Fibroblast of mammary gland (primary cell): ENCODE measurements around the gene DNM3.

Source experiments
- DNase-seq: peaks from one replicate; pipeline ENCODE4 v3.0.0-alpha.2; 2010; ENCODE audit warnings: low read depth
- H3K4me3 ChIP-seq: 2 replicates; pipeline ENCODE4 v1.5.1; 2011; ENCODE audit warnings: low read depth, mild to moderate bottlenecking, low read length, moderate library complexity; ENCODE audit not compliant: control insufficient read depth
- TF ChIP-seq, protein P1 (sequence below): conservative IDR thresholded peaks from 2 replicates; pipeline ENCODE4 v1.5.1; 2011; ENCODE audit warnings: low read depth, low read length, inconsistent platforms; ENCODE audit not compliant: control insufficient read depth, insufficient read depth

Gene DNM3

DNA sequence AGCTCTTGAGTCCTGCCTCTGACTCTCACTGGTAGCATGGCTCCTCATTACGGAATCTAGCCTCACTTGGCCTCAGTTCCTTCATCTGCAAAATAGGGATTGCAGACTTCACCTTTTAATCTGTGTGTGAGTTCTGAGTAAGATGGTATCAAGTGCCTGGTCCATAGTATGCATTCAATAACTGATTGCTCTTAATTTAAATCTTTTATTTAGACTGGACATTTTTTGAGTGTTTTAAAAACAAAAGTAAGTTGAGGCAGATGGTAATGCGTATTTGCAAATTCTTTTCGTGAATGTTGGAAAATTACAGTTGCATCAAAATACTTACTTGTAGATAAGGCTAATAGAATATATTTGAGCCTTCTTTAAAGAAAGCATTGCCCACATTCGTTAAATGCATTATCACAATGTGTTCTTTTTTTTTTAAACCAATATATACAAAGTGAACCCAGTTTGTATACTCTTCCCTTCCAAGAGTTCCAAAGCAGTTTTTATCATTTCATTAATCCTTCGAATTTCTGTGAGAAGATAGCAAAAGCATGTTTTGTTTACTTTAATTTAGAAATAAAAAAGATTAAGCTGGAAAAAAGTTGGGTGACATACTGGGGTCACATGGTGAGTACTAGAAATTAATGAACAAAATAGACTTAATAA is 8.1 kb downstream of the DNM3 start:
- no peak overlapping the region for H3K4me3 ChIP-seq
- TF ChIP-seq, protein P1, sequence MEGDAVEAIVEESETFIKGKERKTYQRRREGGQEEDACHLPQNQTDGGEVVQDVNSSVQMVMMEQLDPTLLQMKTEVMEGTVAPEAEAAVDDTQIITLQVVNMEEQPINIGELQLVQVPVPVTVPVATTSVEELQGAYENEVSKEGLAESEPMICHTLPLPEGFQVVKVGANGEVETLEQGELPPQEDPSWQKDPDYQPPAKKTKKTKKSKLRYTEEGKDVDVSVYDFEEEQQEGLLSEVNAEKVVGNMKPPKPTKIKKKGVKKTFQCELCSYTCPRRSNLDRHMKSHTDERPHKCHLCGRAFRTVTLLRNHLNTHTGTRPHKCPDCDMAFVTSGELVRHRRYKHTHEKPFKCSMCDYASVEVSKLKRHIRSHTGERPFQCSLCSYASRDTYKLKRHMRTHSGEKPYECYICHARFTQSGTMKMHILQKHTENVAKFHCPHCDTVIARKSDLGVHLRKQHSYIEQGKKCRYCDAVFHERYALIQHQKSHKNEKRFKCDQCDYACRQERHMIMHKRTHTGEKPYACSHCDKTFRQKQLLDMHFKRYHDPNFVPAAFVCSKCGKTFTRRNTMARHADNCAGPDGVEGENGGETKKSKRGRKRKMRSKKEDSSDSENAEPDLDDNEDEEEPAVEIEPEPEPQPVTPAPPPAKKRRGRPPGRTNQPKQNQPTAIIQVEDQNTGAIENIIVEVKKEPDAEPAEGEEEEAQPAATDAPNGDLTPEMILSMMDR = no peak
- no peak for DNase-seq

DNA sequence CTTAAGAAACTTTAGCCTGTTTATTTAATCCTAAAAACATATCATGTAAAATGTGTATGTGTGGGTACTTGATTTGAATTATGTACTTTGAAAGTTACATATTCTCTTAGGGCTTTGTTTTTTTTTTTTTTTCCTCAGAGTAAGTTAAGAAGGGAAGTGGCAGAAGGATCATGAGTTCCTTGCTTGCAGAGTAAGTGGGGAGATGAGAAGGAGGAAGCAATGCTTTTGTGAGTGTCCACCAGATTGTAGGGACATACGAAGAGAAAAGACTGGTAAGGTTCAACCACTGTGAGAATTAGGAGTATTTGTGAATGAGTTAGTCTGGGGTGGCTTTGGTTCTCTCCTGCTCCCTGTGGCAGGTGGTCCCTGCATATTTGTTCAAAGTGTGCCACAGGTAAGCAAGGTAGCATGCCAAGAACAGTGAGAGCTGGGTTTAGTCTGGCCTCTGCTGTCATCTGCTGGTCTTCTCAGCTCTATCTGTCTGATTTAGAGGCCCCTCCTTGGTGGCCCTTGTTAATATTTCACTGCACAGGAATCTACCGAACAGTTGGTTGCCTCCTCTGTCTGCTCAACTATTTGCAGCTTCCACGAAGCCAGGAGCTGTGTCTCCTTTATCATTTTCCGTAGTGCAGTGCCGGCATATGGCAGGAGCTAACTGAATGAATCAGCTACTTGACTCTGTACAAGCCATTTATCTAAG is 9.5 kb downstream of the DNM3 start:
- no peak overlapping the region for H3K4me3 ChIP-seq
- no peak for DNase-seq

DNA sequence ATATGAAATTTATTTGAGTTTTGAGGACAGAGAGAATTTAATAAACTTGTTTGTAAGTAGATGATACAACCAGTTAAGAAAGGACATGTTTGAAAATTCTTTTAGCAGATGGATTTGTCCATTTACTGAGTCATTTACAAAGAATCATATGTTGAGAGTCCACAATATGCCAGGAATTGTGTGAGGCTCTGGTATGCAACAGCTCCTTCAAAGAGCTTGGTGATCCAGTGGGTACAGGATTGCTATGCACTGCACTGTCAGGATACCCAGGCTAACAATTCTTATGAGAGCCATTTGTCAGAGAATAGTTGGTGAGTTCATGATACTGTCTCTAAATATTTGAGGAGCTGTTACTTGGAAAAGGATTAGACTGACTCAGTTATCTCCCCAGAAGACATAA is 11.0 kb downstream of the DNM3 start:
- DNase-seq = peak; percentile 30
- TF ChIP-seq, protein P1 = no peak

More for the DNA sequence above, 9.5 kb downstream of the DNM3 start:
- TF ChIP-seq, protein P1 = no peak

DNA sequence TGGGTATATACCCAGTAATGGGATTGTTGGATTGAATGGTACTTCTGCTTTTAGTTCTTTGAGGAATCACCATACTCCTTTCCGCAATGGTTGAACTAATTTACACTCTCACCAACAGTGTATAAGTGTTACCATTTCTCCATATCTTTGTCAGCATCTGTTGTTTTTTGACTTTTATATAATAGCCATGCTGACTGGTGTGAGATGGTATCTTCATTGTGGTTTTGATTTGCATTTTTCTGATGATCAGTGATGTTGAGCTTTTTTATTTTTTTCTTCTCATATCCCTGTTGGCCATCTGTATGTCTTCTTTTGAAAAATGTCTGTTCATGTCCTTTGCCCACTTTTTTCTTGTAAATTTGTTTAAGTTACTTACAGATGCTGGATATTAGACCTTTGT is 14.1 kb downstream of the DNM3 start:
- TF ChIP-seq, protein P1 = no peak
- H3K4me3 ChIP-seq = no peak overlapping the region
- no peak for DNase-seq

More for the DNA sequence above, 11.0 kb downstream of the DNM3 start:
- no peak overlapping the region for H3K4me3 ChIP-seq

DNA sequence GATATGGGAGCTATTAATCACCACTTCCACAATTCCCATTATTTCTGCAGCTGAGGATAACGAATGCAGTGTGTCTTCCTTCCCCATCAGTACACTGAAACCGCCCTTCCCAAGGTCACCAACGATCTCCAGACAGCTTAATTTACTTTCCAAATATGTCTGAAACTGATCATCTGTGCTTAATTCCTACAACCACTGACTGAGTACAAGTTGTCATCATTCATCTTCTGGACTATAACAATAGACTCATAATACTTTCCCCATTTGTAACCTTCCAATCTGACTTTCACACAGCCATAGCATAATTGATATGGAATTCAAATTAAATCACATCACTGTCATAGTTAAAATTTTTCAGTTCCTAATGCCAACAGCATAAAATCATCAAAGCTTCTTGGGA is 17.4 kb downstream of the DNM3 start:
- no peak for DNase-seq
- TF ChIP-seq, protein P1 = no peak
- H3K4me3 ChIP-seq = no peak overlapping the region

DNA sequence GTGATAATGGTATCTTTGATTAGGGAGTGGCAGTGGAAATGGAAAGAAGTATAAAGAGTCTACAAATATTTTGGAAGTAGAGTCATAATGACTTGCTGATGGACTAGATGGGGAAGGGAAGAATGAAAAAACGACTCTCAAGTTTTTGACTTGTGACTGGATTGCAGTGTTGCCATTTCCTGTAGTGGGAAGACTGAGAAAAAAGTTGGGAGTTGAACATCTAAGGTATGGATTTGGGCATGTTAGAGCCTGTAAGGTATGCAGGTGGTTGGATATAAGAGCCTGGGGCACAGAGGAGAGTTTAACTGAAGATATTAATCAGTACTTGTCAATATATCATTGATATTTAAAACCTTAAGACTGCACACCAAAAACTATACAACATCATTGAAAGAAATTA is 19.4 kb downstream of the DNM3 start:
- TF ChIP-seq, protein P1 = no peak
- DNase-seq = no peak
- H3K4me3 ChIP-seq = no peak overlapping the region

DNA sequence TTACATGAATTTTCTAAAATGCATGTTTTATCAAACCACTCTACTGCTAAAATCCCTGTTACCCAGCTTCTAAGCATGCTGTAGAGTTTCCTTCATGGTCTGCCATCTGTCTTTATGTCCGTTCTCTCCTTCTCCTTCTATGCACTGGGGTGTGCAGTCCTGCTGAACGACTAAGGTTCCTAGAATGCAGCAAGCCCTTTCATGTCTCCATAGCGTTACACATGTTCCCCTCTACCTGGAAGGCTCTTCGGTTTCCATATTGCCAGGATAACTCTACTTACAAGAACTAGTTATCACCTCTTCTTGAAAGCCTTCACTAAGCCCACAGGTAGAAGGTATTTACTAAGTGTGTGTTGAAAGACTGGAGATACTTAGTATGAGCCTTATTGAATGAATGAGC is 22.2 kb downstream of the DNM3 start:
- no peak overlapping the region for H3K4me3 ChIP-seq
- no peak for DNase-seq
- TF ChIP-seq, protein P1 = no peak
